Caco-2 (cell line): ENCODE data around the gene PHF13. TPM values are rescaled to one million over a fixed set of nuclear protein-coding genes. Genes with fewer than 3 reads are reported as not detected.

ENCODE experiments used
- BruUV-seq: library from RNA; stranded (reverse); fragments of 400-500 nt; replicated peaks from 2 replicates; lab custom pipeline; 2021; lab: Mats Ljungman, UMichigan
- CTCF ChIA-PET: fragments of 300-600 bp; sonication (Branson Sonifier 250); formaldehyde crosslinking; loops from one replicate; lab custom pipeline; 2022; ENCODE audit warnings: antibody characterized with exemption; lab: Charles Lee
- POLR2A ChIA-PET: fragments of 300-600 bp; sonication (Branson Sonifier 250); formaldehyde crosslinking; loops from one replicate; lab custom pipeline; 2022; ENCODE audit warnings: antibody characterized with exemption; lab: Charles Lee
- DNase-seq, 2 experiments: peaks; one replicate each; pipeline versions ENCODE4 v3.0.0 to v3.0.0-alpha.2; 2020 to 2022
- H3K27me3 ChIP-seq: replicated peaks from 2 replicates; pipeline ENCODE4 v1.6.0; 2011; ENCODE audit warnings: low read length; ENCODE audit not compliant: control insufficient read depth, insufficient read depth
- H3K36me3 ChIP-seq: 2 replicates; pipeline ENCODE4 v1.5.1; 2011; ENCODE audit warnings: low read length; ENCODE audit not compliant: control insufficient read depth, insufficient read depth
- H3K4me1 ChIP-seq: fragments of 250-450 bp; sonication (Bioruptor Pico); 2 replicates; pipeline ENCODE4 v1.5.1; 2020; ENCODE audit warnings: mild to moderate bottlenecking
- H3K4me3 ChIP-seq: 2 replicates; pipeline ENCODE4 v1.5.1; 2011; ENCODE audit warnings: low read depth, mild to moderate bottlenecking, control low read depth, low read length
- H3K9me3 ChIP-seq: fragments of 250-450 bp; sonication (Bioruptor Pico); 2 replicates; pipeline ENCODE4 v1.5.1; 2020; ENCODE audit warnings: mild to moderate bottlenecking, moderate library complexity
- H3K27ac Mint-ChIP-seq: one replicate; pipeline ENCODE4 v1.8.0; 2022; ENCODE audit warnings: mixed read lengths; ENCODE audit not compliant: unreplicated experiment
- H3K27me3 Mint-ChIP-seq: one replicate; pipeline ENCODE4 v1.8.0; 2022; ENCODE audit warnings: mixed read lengths; ENCODE audit not compliant: insufficient read depth, unreplicated experiment
- H3K36me3 Mint-ChIP-seq: one replicate; pipeline ENCODE4 v1.8.0; 2022; ENCODE audit warnings: mild to moderate bottlenecking, mixed read lengths; ENCODE audit not compliant: insufficient read depth, unreplicated experiment
- H3K4me1 Mint-ChIP-seq: one replicate; pipeline ENCODE4 v1.8.0; 2022; ENCODE audit warnings: low read depth, mixed read lengths; ENCODE audit not compliant: unreplicated experiment
- H3K4me3 Mint-ChIP-seq: one replicate; pipeline ENCODE4 v1.8.0; 2022; ENCODE audit warnings: mild to moderate bottlenecking, moderate library complexity, mixed read lengths; ENCODE audit not compliant: unreplicated experiment
- H3K9me3 Mint-ChIP-seq: one replicate; pipeline ENCODE4 v1.8.0; 2022; ENCODE audit warnings: mixed read lengths; ENCODE audit not compliant: unreplicated experiment
- CTCF ChIP-seq, 2 experiments: fragments of 200-600 bp in 1 of 2; IDR thresholded peaks; 1 replicate in 1 of 2; 2 replicates in 1 of 2; pipeline versions ENCODE4 v1.5.1 to v1.8.0; 2011 to 2022; ENCODE audit warnings: antibody characterized with exemption in 1 of 2, control low read depth in 1 of 2, inconsistent platforms in 1 of 2, low read depth in 1 of 2, low read length in 1 of 2, mild to moderate bottlenecking in 1 of 2, moderate library complexity in 1 of 2; ENCODE audit not compliant: insufficient read depth in 1 of 2, severe bottlenecking in 1 of 2, unreplicated experiment in 1 of 2
- intact Hi-C: fragments of 100-400 bp; cut with micrococcal nuclease; formaldehyde crosslinking; loops from one replicate; pipeline ENCODE4 v1.10.0; 2022; ENCODE audit not compliant: unreplicated experiment
- total RNA-seq: library from RNA; stranded (reverse); gene quantifications from 2 replicates; pipeline ENCODE4 v1.2.3, GENCODE V29; 2022

Gene PHF13
- total RNA-seq, 1 experiment from 2014 or later, result 21.8 TPM

- H3K4me1 Mint-ChIP-seq, result no peaks in the 10 kb centered on the region
- H3K4me1 ChIP-seq, result peaks cover 16% of the 10 kb centered on the region
- H3K9me3 Mint-ChIP-seq, result no peaks in the 10 kb centered on the region
- no peaks in the 10 kb centered on the region for H3K27me3 Mint-ChIP-seq
- ChIA-PET POLR2A (no interaction called here), CTCF (interaction anchor here (0.7 kb wide), 1 partner anchor 240 kb away, joined by 10 read pairs; no protein-coding TSS in a partner anchor)
- H3K27me3 ChIP-seq, result no peaks in the 10 kb centered on the region
- H3K36me3 Mint-ChIP-seq, result peaks cover 14% of the 10 kb centered on the region
- no peak overlapping the region for H3K4me3 Mint-ChIP-seq
- H3K27ac Mint-ChIP-seq, result no peak overlapping the region
- no peak for TF ChIP-seq CTCF (IDR thresholded peaks at IDR 0.05; ENCODE audit: insufficient read depth in 1 of 2, low read depth in 1 of 2, low read length in 1 of 2, severe bottlenecking in 1 of 2, unreplicated experiment in 1 of 2)
- no peak overlapping the region for H3K4me3 ChIP-seq
- no TSS peak for BruUV-seq
- H3K9me3 ChIP-seq, result no peaks in the 10 kb centered on the region
- intact Hi-C loops, result no loop called here
- no peak for DNase-seq
- H3K36me3 ChIP-seq, result peaks cover 2% of the 10 kb centered on the region; the same call in 1 of the 2 replicates
Measured at GRCh38 chr1:6586404-6586816, 27.1 kb upstream of the PHF13 start.

GRCh38 chr1:6587261-6588005 lies 26.1 kb upstream of the PHF13 start:
- no peaks in the 10 kb centered on the region for H3K9me3 Mint-ChIP-seq
- no peak for TF ChIP-seq CTCF (IDR thresholded peaks at IDR 0.05; ENCODE audit: insufficient read depth in 1 of 2, low read depth in 1 of 2, low read length in 1 of 2, severe bottlenecking in 1 of 2, unreplicated experiment in 1 of 2)
- DNase-seq, result no peak
- H3K27me3 ChIP-seq, result no peaks in the 10 kb centered on the region
- no peak overlapping the region for H3K4me3 Mint-ChIP-seq
- no peaks in the 10 kb centered on the region for H3K9me3 ChIP-seq
- intact Hi-C loops, result no loop called here
- BruUV-seq, result no TSS peak
- CTCF ChIA-PET, result no interaction called here
- H3K27me3 Mint-ChIP-seq, result no peaks in the 10 kb centered on the region
- no peak overlapping the region for H3K27ac Mint-ChIP-seq
- H3K36me3 ChIP-seq, result peaks cover 2% of the 10 kb centered on the region; the same call in 1 of the 2 replicates
- peaks cover 7% of the 10 kb centered on the region for H3K4me1 ChIP-seq
- no peak overlapping the region for H3K4me3 ChIP-seq
- POLR2A ChIA-PET, result no interaction called here
- no peaks in the 10 kb centered on the region for H3K4me1 Mint-ChIP-seq
- peaks cover 14% of the 10 kb centered on the region for H3K36me3 Mint-ChIP-seq

GRCh38 chr1:6588128-6588892 lies 25.2 kb upstream of the PHF13 start:
- intact Hi-C loops, result no loop called here

More at GRCh38 chr1:6588128-6588892, 25.2 kb upstream of the PHF13 start:
- POLR2A ChIA-PET, result no interaction called here
- Mint-ChIP-seq H3K27me3 (no peaks in the 10 kb centered on the region), H3K27ac (no peak overlapping the region), H3K4me1 (no peaks in the 10 kb centered on the region), H3K36me3 (peaks cover 15% of the 10 kb centered on the region), H3K9me3 (no peaks in the 10 kb centered on the region), H3K4me3 (no peak overlapping the region)
- TF ChIP-seq CTCF (IDR thresholded peaks at IDR 0.05; ENCODE audit: insufficient read depth in 1 of 2, low read depth in 1 of 2, low read length in 1 of 2, severe bottlenecking in 1 of 2, unreplicated experiment in 1 of 2), result no peak
- CTCF ChIA-PET, result no interaction called here
- no TSS peak for BruUV-seq
- Histone ChIP-seq H3K27me3 (no peaks in the 10 kb centered on the region), H3K9me3 (no peaks in the 10 kb centered on the region), H3K4me1 (no peaks in the 10 kb centered on the region), H3K36me3 (peaks cover 2% of the 10 kb centered on the region; the same call in 1 of the 2 replicates), H3K4me3 (no peak overlapping the region)
- no peak for DNase-seq
